ENCODE data around the gene WRAP73.

The WRAP73 gene

GRCh38 chr1:3664700-3665375, 14.9 kb upstream of the WRAP73 start:
- DNase-seq = no peak

DNA sequence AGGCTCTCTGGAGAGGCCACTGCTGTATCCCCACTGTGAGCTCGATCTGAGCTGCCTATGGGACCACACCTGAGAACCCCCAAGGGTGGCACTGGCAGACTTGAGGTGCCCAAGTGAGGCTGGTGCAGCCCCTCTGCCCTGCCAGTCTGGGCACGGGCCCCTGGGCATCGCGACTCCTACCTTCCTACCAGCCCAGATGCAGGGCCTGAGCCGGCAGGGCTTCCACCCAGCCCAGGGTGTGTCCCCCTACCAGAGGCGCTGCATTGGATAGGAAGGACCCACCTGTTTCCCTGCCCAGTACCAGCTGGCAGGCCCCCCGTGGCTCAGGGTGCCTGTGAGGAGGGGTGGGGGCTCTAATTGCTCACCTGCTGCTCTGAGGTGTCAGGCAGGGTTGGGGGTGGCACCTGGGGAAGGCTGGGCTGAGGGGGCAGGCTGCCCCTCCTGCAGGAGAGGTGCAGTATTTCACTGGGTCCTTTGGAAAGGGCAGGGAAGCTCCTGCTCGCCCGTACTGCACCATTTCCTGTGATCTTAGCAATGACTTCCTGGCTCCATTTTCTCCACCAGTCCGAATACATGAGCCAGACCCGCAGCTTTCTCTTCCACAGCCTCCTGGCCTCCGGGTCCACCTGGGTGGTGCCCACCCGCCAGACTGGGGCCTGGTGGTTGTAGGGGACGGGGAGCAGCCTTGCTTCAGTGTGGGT, 14.2 kb upstream of the WRAP73 start:
- no peak for DNase-seq

DNA sequence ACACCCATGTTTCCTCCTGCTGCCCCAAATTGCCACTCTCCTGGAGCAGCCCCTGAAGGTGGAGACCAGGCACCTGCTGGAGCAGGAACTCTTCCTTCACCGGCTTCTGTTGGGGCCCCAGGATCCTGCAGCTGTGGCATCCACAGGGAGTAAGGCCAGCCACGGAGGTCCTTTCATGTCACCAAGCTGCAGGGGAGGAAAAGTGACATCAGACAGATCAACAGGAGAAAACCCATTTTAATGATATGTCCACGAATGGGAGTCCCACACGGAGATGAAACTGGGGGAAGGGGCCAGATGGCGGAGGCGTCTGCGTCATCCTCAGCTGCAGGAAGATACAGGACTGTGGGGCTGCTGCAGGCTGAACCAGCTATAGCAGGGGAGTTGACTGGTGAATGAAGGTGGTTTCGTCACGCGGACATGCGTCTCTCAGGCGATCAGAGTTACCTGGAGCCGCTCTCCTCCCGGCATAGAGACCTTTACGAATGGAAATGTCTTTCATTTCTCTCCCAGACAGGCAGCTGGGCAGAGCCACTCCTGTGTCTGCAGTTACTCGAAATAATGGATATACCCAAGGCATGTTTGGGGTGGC, 12.3 kb upstream of the WRAP73 start:
- DNase-seq = no peak

DNA sequence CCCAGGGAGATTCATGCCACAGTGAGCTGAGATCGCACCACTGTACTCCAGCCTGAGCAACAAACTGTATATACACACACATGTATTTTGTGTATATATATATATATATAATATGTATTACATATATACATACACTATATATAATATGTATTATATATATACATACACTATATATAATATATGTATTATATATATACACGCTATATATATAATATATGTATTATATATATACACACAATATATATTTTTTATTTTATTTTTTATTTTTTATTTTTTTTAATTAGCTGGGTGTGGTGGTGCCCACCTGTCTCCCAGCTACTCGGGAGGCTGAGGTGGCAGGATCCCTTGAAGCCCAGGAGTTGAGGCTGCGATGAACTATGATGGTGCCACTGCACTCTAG, 11.7 kb upstream of the WRAP73 start:
- no peak for DNase-seq

DNA sequence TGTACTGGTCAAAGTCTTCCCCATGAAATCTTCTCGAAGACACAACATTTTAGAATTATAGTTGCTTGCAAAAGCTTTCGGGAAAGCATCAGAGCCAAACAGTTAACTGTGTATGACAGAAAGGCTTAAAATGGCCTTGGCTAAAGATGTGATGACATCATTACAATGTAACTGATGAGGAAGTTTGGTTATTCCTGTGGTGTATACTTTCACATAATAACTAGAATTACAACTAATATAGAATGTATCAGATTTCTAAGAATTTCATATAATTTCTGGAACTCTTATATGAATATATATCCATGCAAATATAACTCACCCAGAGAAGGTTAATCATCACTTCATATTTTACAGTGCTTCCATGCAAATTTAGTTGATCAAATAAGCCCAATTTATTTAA, 10.8 kb upstream of the WRAP73 start:
- DNase-seq = no peak

DNA sequence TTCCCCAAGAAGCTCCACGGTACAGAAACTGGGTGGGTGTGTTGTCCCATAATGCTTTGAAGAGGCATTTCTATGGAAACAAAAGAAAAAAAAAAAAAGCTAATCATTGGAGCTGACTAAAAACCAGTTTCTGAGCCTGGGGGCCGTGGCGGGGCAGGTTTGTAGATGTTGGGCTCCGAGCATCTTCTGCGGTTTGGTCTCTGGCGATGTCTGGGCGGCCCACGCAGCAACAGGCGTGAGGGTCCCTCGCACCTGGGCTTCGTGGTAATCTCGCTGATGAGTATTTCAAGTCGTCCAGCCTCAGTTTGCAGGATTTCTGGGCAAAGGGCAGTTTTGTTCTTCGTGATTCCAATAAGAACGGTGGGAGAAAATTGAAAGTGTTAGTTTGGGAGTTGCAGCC, 9.2 kb upstream of the WRAP73 start:
- DNase-seq = no peak

DNA sequence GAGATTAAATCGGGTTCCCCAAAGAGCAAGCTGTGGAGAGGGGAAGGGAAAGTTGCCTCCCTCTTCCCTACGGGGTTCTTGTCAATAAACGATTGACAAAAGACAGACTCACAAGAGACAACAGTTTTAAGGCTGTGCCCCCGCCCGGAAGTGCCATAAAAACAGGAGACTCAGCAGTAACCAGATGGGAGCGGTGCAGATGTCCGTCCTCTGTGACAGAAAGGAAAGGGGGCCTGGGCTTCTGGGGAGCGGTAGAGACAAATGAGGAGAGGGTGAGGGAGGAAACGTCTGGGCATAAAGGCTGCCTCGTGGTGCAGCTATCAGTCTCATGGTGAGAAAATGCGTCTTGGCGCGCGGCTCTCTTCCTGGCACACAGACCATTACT, 8.3 kb upstream of the WRAP73 start:
- DNase-seq = no peak

- DNase-seq = no peak
Observed at GRCh38 chr1:3657578-3658230, 7.8 kb upstream of the WRAP73 start.

- no peak for DNase-seq
Observed at GRCh38 chr1:3657096-3657475, 7.2 kb upstream of the WRAP73 start.

- DNase-seq = no peak
Observed at GRCh38 chr1:3656450-3657095, 6.7 kb upstream of the WRAP73 start.

DNA sequence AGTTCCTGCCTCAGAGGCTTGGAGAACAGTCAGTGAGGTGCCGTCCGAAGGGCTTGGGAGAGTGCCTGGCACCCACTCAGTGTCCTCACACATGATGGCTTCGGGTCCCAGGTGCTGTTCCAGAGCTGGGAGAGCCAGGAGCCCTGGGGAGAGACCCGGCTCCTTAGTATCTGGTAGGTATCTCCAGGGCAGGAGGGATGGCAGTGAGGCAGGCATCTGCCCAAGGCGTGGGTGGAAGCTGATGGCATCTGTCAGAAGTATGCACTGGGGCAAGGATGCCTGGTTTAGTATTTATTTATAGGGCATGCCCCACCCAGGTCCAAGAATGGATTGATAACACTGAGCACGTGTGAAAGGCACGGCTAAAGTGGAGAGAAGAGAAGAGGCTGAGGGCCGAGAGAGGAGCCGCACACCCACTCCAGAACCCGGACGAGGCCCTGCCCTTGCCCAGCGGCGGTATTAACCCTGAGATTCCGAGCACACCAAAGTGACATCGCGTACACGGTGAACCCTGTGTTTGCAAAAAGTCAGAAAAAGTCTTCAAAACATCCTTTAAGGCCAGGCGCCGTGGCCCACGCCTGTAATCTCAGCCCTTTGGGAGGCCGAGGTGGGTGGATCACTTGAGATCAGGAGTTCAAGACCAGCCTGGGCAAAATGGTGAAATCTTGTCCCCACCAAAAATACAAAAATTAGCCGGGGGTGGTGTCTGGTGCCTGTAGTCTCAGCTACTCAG, 4.8 kb upstream of the WRAP73 start:
- no peak for DNase-seq

DNA sequence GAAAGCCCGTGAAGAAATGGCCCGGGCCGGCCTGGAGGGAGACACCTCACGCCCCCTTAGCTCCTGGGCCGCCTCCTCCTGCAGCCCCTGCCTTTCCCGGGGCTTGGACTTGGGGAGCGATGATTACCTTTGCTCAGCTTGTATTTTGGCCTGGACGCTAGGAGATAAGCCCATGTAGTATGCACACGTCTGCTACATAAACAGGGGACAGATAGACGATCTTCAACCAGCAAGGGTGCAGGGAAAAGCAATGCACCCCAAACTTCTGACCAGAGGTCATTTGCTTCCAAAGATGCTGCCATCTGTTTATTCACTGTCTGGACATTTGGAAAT, 3.3 kb upstream of the WRAP73 start:
- no peak for DNase-seq

GRCh38 chr1:3652548-3653285, 2.8 kb upstream of the WRAP73 start:
- DNase-seq = no peak

GRCh38 chr1:3651930-3652547, 2.1 kb upstream of the WRAP73 start, which contains the start of gene TP73:
TSS of gene TP73 (plus strand) at chr1:3652516. CDS start at chr1:3682366, 29,850 bp downstream.
- no peak for DNase-seq

DNA sequence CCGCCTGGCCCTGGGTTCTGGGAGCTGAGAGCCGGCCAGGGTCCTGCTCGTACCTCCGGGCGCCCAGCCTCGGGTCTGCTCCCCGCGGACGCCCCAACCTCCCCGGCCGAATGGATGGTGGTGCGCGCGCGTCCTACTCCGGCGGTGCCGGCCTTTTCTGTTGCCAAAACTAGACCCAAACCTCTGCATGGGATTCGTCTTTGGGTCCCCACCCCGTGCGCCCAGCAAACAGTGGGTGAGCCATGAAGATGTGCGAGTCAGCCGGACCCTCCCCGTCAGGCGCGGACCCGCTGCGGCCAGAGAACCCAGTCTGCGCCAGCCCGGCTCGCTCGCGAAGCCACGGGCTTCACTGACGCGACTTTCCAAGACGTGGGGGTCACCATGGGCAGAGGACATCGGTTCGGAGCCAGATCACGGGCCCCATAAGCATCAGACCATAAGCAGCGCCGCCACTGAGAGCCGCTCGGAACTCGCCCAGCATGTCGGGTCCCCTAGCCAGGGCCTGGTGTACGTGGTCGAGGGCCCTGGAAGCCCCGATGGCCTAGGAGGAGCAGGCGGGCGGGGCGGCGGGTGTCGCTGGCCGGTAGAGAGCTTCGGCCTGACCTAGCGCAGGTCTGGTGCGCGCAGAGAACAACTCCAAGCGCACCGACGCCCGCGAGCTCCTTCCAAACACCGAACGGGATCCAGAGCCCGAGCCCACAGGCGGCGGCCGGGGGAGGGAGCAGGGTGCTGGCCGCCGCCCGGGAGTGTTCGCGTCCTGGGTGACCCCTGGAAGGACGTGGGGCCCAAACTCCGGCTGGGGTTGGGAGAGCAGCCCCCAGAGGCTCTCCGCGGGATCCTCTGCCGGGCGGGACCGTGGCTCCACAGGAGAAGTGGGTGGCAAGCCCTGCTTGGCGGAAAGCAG, 1.4 kb upstream of the WRAP73 start:
- no peak for DNase-seq

DNA sequence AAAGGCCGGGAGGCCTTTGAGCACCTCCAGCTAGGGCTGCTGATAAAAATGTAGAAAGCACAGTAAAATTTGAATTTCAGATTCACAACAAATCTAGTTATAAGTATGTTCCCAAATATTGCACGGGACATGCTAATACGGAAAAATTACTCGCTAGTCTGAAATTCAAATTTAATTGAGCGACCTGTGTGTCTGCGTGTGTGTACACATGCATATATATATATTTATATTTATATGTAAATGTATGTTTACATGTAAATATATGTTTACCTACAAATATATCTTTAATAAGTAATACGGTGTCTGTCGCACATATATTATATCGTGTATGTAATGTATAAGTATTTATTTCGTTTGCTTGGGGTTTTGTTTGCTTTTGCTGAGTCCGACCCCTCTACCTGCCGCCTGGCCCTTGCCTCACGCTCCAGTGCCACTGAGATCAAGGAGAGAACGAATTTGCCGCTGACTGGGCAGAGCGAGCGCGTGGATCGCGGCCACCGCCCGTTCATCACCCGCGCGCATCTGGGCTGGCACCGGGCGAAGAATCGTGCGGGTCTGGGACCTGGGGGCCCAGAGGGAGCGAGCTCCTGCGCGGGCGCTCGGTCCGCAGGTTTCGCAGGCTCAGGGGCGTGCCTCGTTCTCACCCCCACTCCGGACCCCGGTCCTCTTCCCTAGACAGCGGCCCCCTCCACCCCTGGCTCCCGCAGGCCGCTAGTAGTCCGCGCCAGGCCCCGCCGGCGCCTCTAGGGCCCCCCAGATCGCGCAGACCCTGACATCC, 534 bp upstream of the WRAP73 start:
- no peak for DNase-seq

- DNase-seq = no peak
Observed at GRCh38 chr1:3646596-3646995, 3.3 kb downstream of the WRAP73 start.

DNA sequence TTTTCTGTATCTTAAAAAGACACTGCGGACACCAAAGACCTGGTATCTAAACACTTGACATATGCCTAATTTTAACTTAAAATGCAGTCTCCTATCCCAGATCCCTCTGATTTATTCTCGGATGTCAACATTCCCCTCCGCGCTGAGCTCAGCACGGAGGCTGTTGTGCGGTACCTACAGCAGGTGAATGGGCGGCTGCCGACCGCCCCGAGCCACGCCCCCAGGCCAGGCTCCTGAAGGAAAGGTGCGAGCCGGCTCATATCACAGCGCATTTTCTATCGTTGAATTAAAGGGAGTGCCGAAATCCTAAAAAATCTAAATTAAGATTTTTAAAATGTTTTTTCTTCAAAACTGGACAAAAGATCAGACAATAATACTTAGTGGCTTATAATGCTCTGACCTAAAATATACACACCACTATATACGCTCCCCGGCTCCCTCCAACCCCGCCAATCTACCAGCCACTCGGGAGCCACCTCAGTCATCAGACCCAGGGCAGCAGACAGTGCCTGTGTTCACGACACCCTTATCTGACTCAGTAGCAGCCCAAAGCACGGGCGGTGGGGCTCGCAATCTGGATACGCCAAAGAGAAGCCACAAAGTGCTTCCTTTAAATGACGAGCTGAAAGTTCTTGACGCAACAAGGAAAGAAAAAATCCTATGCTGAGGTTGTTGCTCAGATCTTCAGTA, 4.1 kb downstream of the WRAP73 start:
- no peak for DNase-seq

DNA sequence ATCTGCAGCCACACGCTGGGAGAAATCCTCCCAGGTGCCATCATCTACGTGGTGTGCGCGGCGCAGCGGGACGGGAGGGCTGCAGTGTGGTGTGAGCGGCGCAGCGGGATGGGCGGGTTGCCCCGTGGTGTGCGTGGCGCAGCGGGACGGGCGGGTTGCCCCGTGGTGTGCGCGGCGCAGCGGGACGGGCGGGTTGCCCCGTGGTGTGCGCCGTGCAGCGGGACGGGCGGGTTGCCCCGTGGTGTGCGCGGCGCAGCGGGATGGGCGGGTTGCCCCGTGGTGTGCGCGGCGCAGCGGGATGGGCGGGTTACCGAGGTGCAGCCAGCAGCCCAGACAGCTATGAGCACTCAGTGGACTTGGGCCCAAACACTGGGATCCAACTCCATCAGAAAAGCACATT, 4.7 kb downstream of the WRAP73 start:
- no peak for DNase-seq
